Nephron progenitor cell (in vitro differentiated cells): ENCODE data around the gene NDUFS4.
"Not testable (repeated sequence)": the region's sequence is repeated elsewhere in the genome, so short reads cannot be mapped to it uniquely, and the experiment has no call there.

Source experiments
- DNase-seq: peaks from one replicate; pipeline ENCODE4 v3.0.0; 2021
- H3K27ac Mint-ChIP-seq: 2 replicates; pipeline ENCODE4 v1.8.0; 2021; ENCODE audit warnings: mild to moderate bottlenecking, moderate library complexity, mixed read lengths
- H3K27me3 Mint-ChIP-seq: 2 replicates; pipeline ENCODE4 v1.8.0; 2021; ENCODE audit warnings: mild to moderate bottlenecking, low read depth, mixed read lengths; ENCODE audit not compliant: poor library complexity
- H3K36me3 Mint-ChIP-seq: 2 replicates; pipeline ENCODE4 v1.8.0; 2021; ENCODE audit warnings: low read depth, mixed read lengths
- H3K4me1 Mint-ChIP-seq: 2 replicates; pipeline ENCODE4 v1.8.0; 2021; ENCODE audit warnings: mixed read lengths
- H3K4me3 Mint-ChIP-seq: 2 replicates; pipeline ENCODE4 v1.8.0; 2021; ENCODE audit warnings: mild to moderate bottlenecking, moderate library complexity, mixed read lengths
- H3K9me3 Mint-ChIP-seq: 2 replicates; pipeline ENCODE4 v1.8.0; 2021; ENCODE audit warnings: mild to moderate bottlenecking, moderate library complexity, mixed read lengths
- CTCF ChIP-seq: fragments of 200-600 bp; sonication (generic); IDR thresholded peaks from 2 replicates; pipeline ENCODE4 v1.5.0; 2021; ENCODE audit warnings: antibody characterized with exemption

Gene NDUFS4

GRCh38 chr5:53604309-53604708, 43.9 kb downstream of the NDUFS4 start:
- Mint-ChIP-seq H3K27ac (peak overlapping the region; percentile 20), H3K36me3 (peaks cover 52% of the 10 kb centered on the region), H3K4me3 (no peak overlapping the region), H3K27me3 (no peaks in the 10 kb centered on the region), H3K4me1 (no peaks in the 10 kb centered on the region), H3K9me3 (peaks cover 5% of the 10 kb centered on the region)
- DNase-seq: no peak
- TF ChIP-seq CTCF: no peak

GRCh38 chr5:53607886-53608285, 47.4 kb downstream of the NDUFS4 start:
- DNase-seq: no peak
- TF ChIP-seq CTCF: no peak
- H3K4me3 Mint-ChIP-seq: no peak overlapping the region
- no peaks in the 10 kb centered on the region for H3K9me3 Mint-ChIP-seq
- H3K27me3 Mint-ChIP-seq: no peaks in the 10 kb centered on the region
- H3K27ac Mint-ChIP-seq: no peak overlapping the region
- H3K36me3 Mint-ChIP-seq: peaks cover 51% of the 10 kb centered on the region
- peaks cover 22% of the 10 kb centered on the region for H3K4me1 Mint-ChIP-seq

GRCh38 chr5:53608897-53609296, 48.5 kb downstream of the NDUFS4 start:
- H3K36me3 Mint-ChIP-seq: peaks cover 51% of the 10 kb centered on the region
- not testable (repeated sequence) for H3K9me3 Mint-ChIP-seq, H3K27me3 Mint-ChIP-seq, DNase-seq, H3K27ac Mint-ChIP-seq, H3K4me3 Mint-ChIP-seq
- peaks cover 32% of the 10 kb centered on the region for H3K4me1 Mint-ChIP-seq

- peaks cover 32% of the 10 kb centered on the region for H3K4me1 Mint-ChIP-seq
- peaks cover 16% of the 10 kb centered on the region for H3K36me3 Mint-ChIP-seq
- peak overlapping the region; percentile 1 for H3K4me3 Mint-ChIP-seq
- no peaks in the 10 kb centered on the region for H3K9me3 Mint-ChIP-seq
- H3K27ac Mint-ChIP-seq: peak overlapping the region; percentile 62
- H3K27me3 Mint-ChIP-seq: no peaks in the 10 kb centered on the region
- TF ChIP-seq CTCF: no peak
- DNase-seq: no peak
Observed at GRCh38 chr5:53613061-53613460, 52.6 kb downstream of the NDUFS4 start.

GRCh38 chr5:53613536-53613935, 53.1 kb downstream of the NDUFS4 start:
- Mint-ChIP-seq H3K27me3 (no peaks in the 10 kb centered on the region), H3K27ac (no peak overlapping the region), H3K9me3 (no peaks in the 10 kb centered on the region), H3K4me1 (peaks cover 32% of the 10 kb centered on the region), H3K36me3 (peaks cover 12% of the 10 kb centered on the region), H3K4me3 (no peak overlapping the region)
- DNase-seq: no peak
- no peak for TF ChIP-seq CTCF

- DNase-seq: no peak
- no peak overlapping the region for H3K4me3 Mint-ChIP-seq
- H3K27me3 Mint-ChIP-seq: no peaks in the 10 kb centered on the region
- H3K27ac Mint-ChIP-seq: peak overlapping the region; percentile 39
- TF ChIP-seq CTCF: no peak
- H3K4me1 Mint-ChIP-seq: peaks cover 32% of the 10 kb centered on the region
- peaks cover 5% of the 10 kb centered on the region for H3K36me3 Mint-ChIP-seq
- no peaks in the 10 kb centered on the region for H3K9me3 Mint-ChIP-seq
Observed at GRCh38 chr5:53614376-53614885, 54.0 kb downstream of the NDUFS4 start.
